GM12892 (cell line): ENCODE measurements around the gene ANGPTL7.

Experiments
- POLR2A ChIP-seq: IDR thresholded peaks from 2 replicates; pipeline ENCODE4 v1.6.1; 2011; ENCODE audit warnings: low read depth, low read length, control low read depth
- POLR2AphosphoS5 ChIP-seq: IDR thresholded peaks from 2 replicates; pipeline ENCODE4 v1.6.1; 2011; ENCODE audit warnings: low read depth, low read length, control low read depth
- TAF1 ChIP-seq: IDR thresholded peaks from 2 replicates; pipeline ENCODE4 v1.6.1; 2011; ENCODE audit warnings: low read depth, mild to moderate bottlenecking, control low read depth, low read length, borderline replicate concordance

GRCh38 chr1:11176081-11176706, 13.0 kb upstream of the ANGPTL7 start:
- TF ChIP-seq POLR2A (no peak), POLR2AphosphoS5 (no peak), TAF1 (no peak)
